ENCODE results near the gene GTF3C5.

DNA sequence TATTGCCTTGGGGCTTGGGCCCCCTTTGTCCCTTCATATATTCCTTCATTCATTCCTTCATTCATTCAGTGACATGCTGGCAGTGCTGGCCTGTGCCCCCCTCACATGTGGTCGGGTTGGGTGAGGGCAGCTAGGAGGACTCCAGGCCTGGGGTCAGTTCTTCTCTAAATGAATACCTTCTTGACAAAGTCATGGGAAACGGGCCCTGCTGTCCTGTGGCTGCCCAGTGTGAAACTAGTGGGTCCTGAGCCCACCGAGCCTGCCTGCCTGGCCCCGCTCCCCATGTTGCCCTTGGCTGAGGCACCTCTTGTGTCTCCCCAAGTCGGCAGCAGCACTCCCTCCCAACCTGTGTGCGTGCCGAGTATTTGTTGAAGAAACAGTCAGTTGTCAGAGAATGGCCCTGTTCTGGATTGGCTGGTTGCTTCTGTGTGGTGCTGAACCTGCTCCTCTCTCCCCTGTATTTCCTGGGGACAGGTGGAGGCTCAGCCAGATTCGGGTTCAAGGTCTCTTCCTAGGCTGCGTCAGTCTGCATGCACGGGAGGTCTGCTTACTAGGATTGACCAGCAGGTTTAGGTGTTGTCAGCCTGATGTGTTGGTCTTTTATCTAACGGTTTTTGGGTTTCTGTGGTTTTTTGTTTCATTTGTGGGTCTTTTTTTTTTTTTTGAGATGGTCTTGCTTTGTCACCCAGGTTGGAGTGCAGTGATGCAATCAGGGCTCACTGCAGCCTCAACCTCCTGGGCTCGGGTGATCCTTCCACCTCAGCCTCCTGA lies 27.9 kb downstream of the GTF3C5 start:
- TF ChIP-seq, protein P1, sequence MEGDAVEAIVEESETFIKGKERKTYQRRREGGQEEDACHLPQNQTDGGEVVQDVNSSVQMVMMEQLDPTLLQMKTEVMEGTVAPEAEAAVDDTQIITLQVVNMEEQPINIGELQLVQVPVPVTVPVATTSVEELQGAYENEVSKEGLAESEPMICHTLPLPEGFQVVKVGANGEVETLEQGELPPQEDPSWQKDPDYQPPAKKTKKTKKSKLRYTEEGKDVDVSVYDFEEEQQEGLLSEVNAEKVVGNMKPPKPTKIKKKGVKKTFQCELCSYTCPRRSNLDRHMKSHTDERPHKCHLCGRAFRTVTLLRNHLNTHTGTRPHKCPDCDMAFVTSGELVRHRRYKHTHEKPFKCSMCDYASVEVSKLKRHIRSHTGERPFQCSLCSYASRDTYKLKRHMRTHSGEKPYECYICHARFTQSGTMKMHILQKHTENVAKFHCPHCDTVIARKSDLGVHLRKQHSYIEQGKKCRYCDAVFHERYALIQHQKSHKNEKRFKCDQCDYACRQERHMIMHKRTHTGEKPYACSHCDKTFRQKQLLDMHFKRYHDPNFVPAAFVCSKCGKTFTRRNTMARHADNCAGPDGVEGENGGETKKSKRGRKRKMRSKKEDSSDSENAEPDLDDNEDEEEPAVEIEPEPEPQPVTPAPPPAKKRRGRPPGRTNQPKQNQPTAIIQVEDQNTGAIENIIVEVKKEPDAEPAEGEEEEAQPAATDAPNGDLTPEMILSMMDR (IDR thresholded peaks at IDR 0.05), result no peak
- no peak for TF ChIP-seq POLR2A (IDR thresholded peaks at IDR 0.05)

Data from right lobe of liver (tissue), 4 donors.